Gastroesophageal sphincter (tissue), 4 donors: ENCODE measurements around the gene HEPACAM. TPM values are rescaled to one million over a fixed set of nuclear protein-coding genes. Genes with fewer than 3 reads are reported as not detected.

ENCODE experiments used
- ATAC-seq: fragments of 150-250 bp; one replicate; pipeline ENCODE4 v1.9.1; 2016; ENCODE audit warnings: mild to moderate bottlenecking, moderate library complexity
- H3K27ac ChIP-seq, 4 donors: fragments of 200-600 bp; sonication (generic) in 3 of 4; 1 replicate in 3 of 4; 2 replicates in 1 of 4; pipeline ENCODE4 v1.5.1; 2016 to 2019
- H3K27me3 ChIP-seq: fragments of 200-600 bp; sonication (generic); one replicate; pipeline ENCODE4 v1.5.1; 2019
- H3K36me3 ChIP-seq, 2 donors: fragments of 200-600 bp; sonication (generic); one replicate each; pipeline ENCODE4 v1.5.1; 2019; ENCODE audit warnings: control low read depth in 1 of 2
- H3K4me1 ChIP-seq, 3 donors: fragments of 200-600 bp; sonication (generic); 1 replicate in 2 of 3; 2 replicates in 1 of 3; pipeline ENCODE4 v1.5.1; 2016 to 2019; ENCODE audit warnings: control low read depth in 2 of 3
- H3K4me3 ChIP-seq, 2 donors: fragments of 200-600 bp; sonication (generic); one replicate each; pipeline ENCODE4 v1.5.1; 2019; ENCODE audit warnings: mild to moderate bottlenecking in 1 of 2, moderate library complexity in 1 of 2
- H3K9me3 ChIP-seq, 3 donors: fragments of 200-600 bp; sonication (generic); one replicate each; pipeline ENCODE4 v1.5.1; 2017 to 2019; ENCODE audit warnings: control low read depth in 2 of 3
- EP300 ChIP-seq: sonication (generic); formaldehyde crosslinking; IDR thresholded peaks from one replicate; pipeline ENCODE4 v1.6.1; 2017; ENCODE audit warnings: antibody characterized with exemption, mild to moderate bottlenecking
- POLR2A ChIP-seq, 2 donors: fragments of 450-650 bp; IDR thresholded peaks; one replicate each; pipeline ENCODE4 v1.6.1; 2017; ENCODE audit warnings: antibody characterized with exemption in 2 of 2, mild to moderate bottlenecking in 2 of 2, moderate library complexity in 1 of 2
- POLR2AphosphoS5 ChIP-seq: sonication (generic); formaldehyde crosslinking; IDR thresholded peaks from one replicate; pipeline ENCODE4 v1.6.1; 2017; ENCODE audit warnings: antibody characterized with exemption
- WGBS, 2 donors: methylation state at CpG; one replicate each; pipeline ENCODE4 v1.1.5; 2018; ENCODE audit warnings: low coverage in 1 of 2; 5-methylcytosine and 5-hydroxymethylcytosine counted together
- total RNA-seq, 4 donors: library from RNA; depleted of rRNA; stranded (reverse); fragments of >200 nt; gene quantifications; one replicate each; pipeline ENCODE4 v1.1.0, GENCODE V29; 2016
- TF ChIP-seq, protein P1 (sequence below), 4 experiments: fragments of 200-600 bp in 2 of 4; fragments of 450-650 bp in 2 of 4; sonication (generic) in 1 of 4; IDR thresholded peaks; one replicate each; pipeline ENCODE4 v1.5.1; 2017 to 2019; ENCODE audit warnings: antibody characterized with exemption in 4 of 4, mild to moderate bottlenecking in 2 of 4, moderate library complexity in 2 of 4

Gene HEPACAM
- total RNA-seq, 4 donors from 2014 or later, result 0.31 to 2.1 (median 0.81) TPM; not detected in 1

- Histone ChIP-seq H3K36me3 (no peaks in the 10 kb centered on the region), H3K9me3 (peaks cover 0 to 15% (median 0%) of the 10 kb centered on the region in 3 donors), H3K27ac (no peak overlapping the region), H3K4me3 (no peak overlapping the region), H3K27me3 (no peaks in the 10 kb centered on the region), H3K4me1 (peaks cover 4 to 15% (median 10%) of the 10 kb centered on the region in 3 donors)
- WGBS, 2 donors, result 68 to 90% methylated on average over 2 to 3 of the region's 3 CpGs
- ATAC-seq, result no peak
- TF ChIP-seq, protein P1, sequence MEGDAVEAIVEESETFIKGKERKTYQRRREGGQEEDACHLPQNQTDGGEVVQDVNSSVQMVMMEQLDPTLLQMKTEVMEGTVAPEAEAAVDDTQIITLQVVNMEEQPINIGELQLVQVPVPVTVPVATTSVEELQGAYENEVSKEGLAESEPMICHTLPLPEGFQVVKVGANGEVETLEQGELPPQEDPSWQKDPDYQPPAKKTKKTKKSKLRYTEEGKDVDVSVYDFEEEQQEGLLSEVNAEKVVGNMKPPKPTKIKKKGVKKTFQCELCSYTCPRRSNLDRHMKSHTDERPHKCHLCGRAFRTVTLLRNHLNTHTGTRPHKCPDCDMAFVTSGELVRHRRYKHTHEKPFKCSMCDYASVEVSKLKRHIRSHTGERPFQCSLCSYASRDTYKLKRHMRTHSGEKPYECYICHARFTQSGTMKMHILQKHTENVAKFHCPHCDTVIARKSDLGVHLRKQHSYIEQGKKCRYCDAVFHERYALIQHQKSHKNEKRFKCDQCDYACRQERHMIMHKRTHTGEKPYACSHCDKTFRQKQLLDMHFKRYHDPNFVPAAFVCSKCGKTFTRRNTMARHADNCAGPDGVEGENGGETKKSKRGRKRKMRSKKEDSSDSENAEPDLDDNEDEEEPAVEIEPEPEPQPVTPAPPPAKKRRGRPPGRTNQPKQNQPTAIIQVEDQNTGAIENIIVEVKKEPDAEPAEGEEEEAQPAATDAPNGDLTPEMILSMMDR (IDR thresholded peaks at IDR 0.05), result no peak
- no peak for TF ChIP-seq POLR2A (IDR thresholded peaks at IDR 0.05)
- TF ChIP-seq EP300, result no peak
- no peak for TF ChIP-seq POLR2AphosphoS5
These were observed 15.5 kb upstream of the HEPACAM start for GRCh38 chr11:124951341-124951740.

DNA sequence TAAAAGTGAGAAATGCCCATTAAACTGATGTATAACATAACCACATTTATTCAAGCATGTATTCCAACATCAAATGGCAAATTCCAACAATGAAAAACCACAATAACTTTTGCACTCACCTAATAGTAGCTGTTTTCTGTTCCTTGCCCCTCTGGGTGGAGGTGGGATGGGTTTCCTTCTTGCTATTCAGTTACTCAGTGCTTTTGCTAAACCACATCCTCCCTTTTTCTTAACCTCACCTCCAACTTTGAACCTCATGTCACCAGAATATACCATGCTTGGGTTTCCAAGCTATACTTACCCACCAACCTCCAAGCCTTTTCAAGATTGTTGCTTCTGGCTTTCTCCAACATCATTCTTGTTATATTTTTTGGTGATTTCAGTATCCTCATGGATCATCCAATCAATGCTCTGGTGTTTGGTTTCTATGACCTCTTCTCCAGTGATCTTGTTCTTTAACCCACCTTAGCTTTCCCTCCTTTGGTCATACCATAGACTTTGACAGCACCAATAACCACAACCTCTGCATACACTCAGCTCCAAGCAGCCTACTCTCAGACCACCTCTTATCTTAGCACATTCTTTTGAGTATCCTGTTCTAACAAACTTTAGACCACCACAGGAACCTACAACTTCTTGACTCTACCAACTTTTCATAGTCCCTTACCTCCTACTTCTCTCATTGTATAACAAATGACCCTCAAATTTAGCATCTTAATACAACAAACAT, 14.9 kb upstream of the HEPACAM start:
- TF ChIP-seq, protein P1 (IDR thresholded peaks at IDR 0.05), result no peak
- TF ChIP-seq POLR2A (IDR thresholded peaks at IDR 0.05) (no peak), POLR2AphosphoS5 (no peak), EP300 (no peak)

GRCh38 chr11:124946735-124947141, 10.9 kb upstream of the HEPACAM start:
- TF ChIP-seq, protein P1 (IDR thresholded peaks at IDR 0.05), result no peak
- TF ChIP-seq POLR2A (IDR thresholded peaks at IDR 0.05), result no peak
- TF ChIP-seq EP300, result no peak
- TF ChIP-seq POLR2AphosphoS5, result no peak
- H3K36me3 ChIP-seq, result no peaks in the 10 kb centered on the region
- H3K4me1 ChIP-seq, result no peaks in the 10 kb centered on the region
- peaks cover 0 to 15% (median 0%) of the 10 kb centered on the region in 3 donors for H3K9me3 ChIP-seq
- WGBS, 2 donors, result 50 to 100% methylated on average over 1 to 2 of the region's 2 CpGs
- no peak overlapping the region for H3K4me3 ChIP-seq
- H3K27ac ChIP-seq, result no peak overlapping the region
- ATAC-seq, result no peak
- no peaks in the 10 kb centered on the region for H3K27me3 ChIP-seq

More for the DNA sequence above, 14.9 kb upstream of the HEPACAM start:
- Histone ChIP-seq H3K36me3 (no peaks in the 10 kb centered on the region), H3K27ac (no peak overlapping the region), H3K4me1 (peaks cover 4 to 15% (median 10%) of the 10 kb centered on the region in 3 donors), H3K4me3 (no peak overlapping the region), H3K9me3 (peaks cover 0 to 15% (median 0%) of the 10 kb centered on the region in 3 donors), H3K27me3 (no peaks in the 10 kb centered on the region)
- no peak for ATAC-seq

GRCh38 chr11:124945826-124946225, 10.0 kb upstream of the HEPACAM start:
- H3K4me3 ChIP-seq, result no peak overlapping the region
- no peaks in the 10 kb centered on the region for H3K27me3 ChIP-seq
- TF ChIP-seq, protein P1 (IDR thresholded peaks at IDR 0.05), result no peak
- no peak for TF ChIP-seq POLR2A (IDR thresholded peaks at IDR 0.05)
- TF ChIP-seq EP300, result no peak
- TF ChIP-seq POLR2AphosphoS5, result no peak
- no peak overlapping the region for H3K27ac ChIP-seq
- no peak for ATAC-seq
- peaks cover 0 to 15% (median 0%) of the 10 kb centered on the region in 3 donors for H3K9me3 ChIP-seq
- H3K4me1 ChIP-seq, result no peaks in the 10 kb centered on the region
- 72 to 74% methylated on average over 6 of the region's 6 CpGs for WGBS, 2 donors
- no peaks in the 10 kb centered on the region for H3K36me3 ChIP-seq

- WGBS, 2 donors, result 54 to 56% methylated on average over 2 to 3 of the region's 3 CpGs
- ATAC-seq, result no peak
- Histone ChIP-seq H3K9me3 (peaks cover 0 to 13% (median 0%) of the 10 kb centered on the region in 3 donors), H3K36me3 (no peaks in the 10 kb centered on the region), H3K27me3 (no peaks in the 10 kb centered on the region), H3K27ac (no peak overlapping the region), H3K4me3 (no peak overlapping the region), H3K4me1 (no peaks in the 10 kb centered on the region)
- TF ChIP-seq POLR2A (IDR thresholded peaks at IDR 0.05) (no peak), POLR2AphosphoS5 (no peak), EP300 (no peak)
- TF ChIP-seq, protein P1 (IDR thresholded peaks at IDR 0.05), result no peak
These were observed 8.7 kb upstream of the HEPACAM start for GRCh38 chr11:124944565-124944964.
